Right lobe of liver (tissue), 6 donors: ENCODE measurements around the gene ARHGAP23. TPM values are rescaled to one million over a fixed set of nuclear protein-coding genes. Genes with fewer than 3 reads are reported as not detected.

Experiments used
- ATAC-seq, 4 donors: fragments of 200-7000 bp; cut with Tn5 transposase; one replicate each; pipeline ENCODE4 v1.9.1; 2020; ENCODE audit warnings: mild to moderate bottlenecking in 4 of 4, moderate library complexity in 4 of 4
- DNase-seq, 3 donors: peaks; one replicate each; pipeline ENCODE4 v3.0.0-alpha.2; 2020
- H3K27ac ChIP-seq, 3 donors: fragments of 200-600 bp; one replicate each; pipeline ENCODE4 v1.8.0; 2022
- H3K27me3 ChIP-seq, 2 donors: fragments of 200-600 bp; one replicate each; pipeline ENCODE4 v1.8.0; 2022
- H3K36me3 ChIP-seq, 4 donors: fragments of 200-600 bp; sonication (generic) in 1 of 4; one replicate each; pipeline versions ENCODE4 v1.5.1 to v1.8.0; 2017 to 2022; ENCODE audit warnings: control low read depth in 1 of 4
- H3K4me1 ChIP-seq, 4 donors: fragments of 200-600 bp; sonication (generic) in 1 of 4; one replicate each; pipeline versions ENCODE4 v1.5.1 to v1.8.0; 2017 to 2022; ENCODE audit warnings: control low read depth in 1 of 4
- H3K4me3 ChIP-seq, 3 donors: fragments of 200-600 bp; one replicate each; pipeline ENCODE4 v1.8.0; 2022
- H3K9me3 ChIP-seq, 4 donors: fragments of 200-600 bp; sonication (generic) in 1 of 4; one replicate each; pipeline versions ENCODE4 v1.5.1 to v1.8.0; 2017 to 2022; ENCODE audit warnings: control low read depth in 1 of 4
- CTCF ChIP-seq, 4 donors: fragments of 200-600 bp in 3 of 4; fragments of 450-650 bp in 1 of 4; IDR thresholded peaks; one replicate each; pipeline versions ENCODE4 v1.5.1 to v1.8.0; 2016 to 2022; ENCODE audit warnings: antibody characterized with exemption in 4 of 4, mild to moderate bottlenecking in 2 of 4
- POLR2A ChIP-seq: fragments of 450-650 bp; IDR thresholded peaks from one replicate; pipeline ENCODE4 v1.6.1; 2017; ENCODE audit warnings: antibody characterized with exemption, mild to moderate bottlenecking
- whole genome bisulfite sequencing: methylation state at CpG from one replicate; pipeline ENCODE4 v1.1.6; 2018; ENCODE audit warnings: low coverage, low lambda C conversion rate; ENCODE audit not compliant: insufficient coverage; ENCODE audit errors: missing lambda C conversion rate; 5-methylcytosine and 5-hydroxymethylcytosine counted together
- intact Hi-C, 2 donors: fragments of 100-400 bp; cut with DNase I; formaldehyde crosslinking; loops; one replicate each; pipeline versions ENCODE4 v1.11.2 to v1.14.1; 2022
- total RNA-seq, 6 experiments: library from RNA; depleted of rRNA in 2 of 6; stranded (reverse); fragments of >200 nt in 2 of 6; fragmentation: NEBNext Ultra II Directional in 3 of 6; extraction: Animal tissue kit (Norgen Biotek cat#: 25700) in 3 of 6; gene quantifications; one replicate each; pipeline versions ENCODE4 v1.1.0 to v1.2.4, GENCODE V29; 2016 to 2023
- donor health status: DM: no; HTN: yes; CAD: no.
- donor health status: DM: no; HTN: no; CAD: no.
- donor health status: DM: no; HTN: no; CAD: no.
- donor health status: DM: no; HTN: yes; CAD: no.
- donor health status: DM: no; HTN: yes; CAD: no.

Gene ARHGAP23
- total RNA-seq, 6 experiments from 2014 or later: 1.4 to 9.5 (median 3.8) TPM

- 56% methylated on average over 8 of the region's 9 CpGs for WGBS
- no peak for ATAC-seq
- H3K9me3 ChIP-seq: no peaks in the 10 kb centered on the region
- no peak overlapping the region for H3K27ac ChIP-seq
- no peaks in the 10 kb centered on the region for H3K4me1 ChIP-seq
- H3K27me3 ChIP-seq: no peaks in the 10 kb centered on the region
- no peak overlapping the region for H3K4me3 ChIP-seq
- no peaks in the 10 kb centered on the region for H3K36me3 ChIP-seq
- no peak for DNase-seq
- intact Hi-C loops: no loop called here
- TF ChIP-seq CTCF (IDR thresholded peaks at IDR 0.05) (no peak), POLR2A (no peak)
Measured at GRCh38 chr17:38448208-38448771, 20.0 kb downstream of the ARHGAP23 start.

GRCh38 chr17:38449364-38449763 is 21.1 kb downstream of the ARHGAP23 start:
- Histone ChIP-seq H3K4me1 (no peaks in the 10 kb centered on the region), H3K27ac (no peak overlapping the region), H3K9me3 (no peaks in the 10 kb centered on the region), H3K36me3 (no peaks in the 10 kb centered on the region), H3K27me3 (no peaks in the 10 kb centered on the region), H3K4me3 (no peak overlapping the region)
- intact Hi-C loops: no loop called here
- 58% methylated on average over 4 of the region's 15 CpGs for WGBS
- DNase-seq (peak in 1 of 3 donors; percentile 43), ATAC-seq (peak in 1 of 4 donors; percentile 2)
- TF ChIP-seq POLR2A (no peak), CTCF (IDR thresholded peaks at IDR 0.05) (no peak)

GRCh38 chr17:38450557-38451029 is 22.3 kb downstream of the ARHGAP23 start:
- ATAC-seq: no peak
- intact Hi-C loops: no loop called here
- Histone ChIP-seq H3K36me3 (no peaks in the 10 kb centered on the region), H3K4me1 (no peaks in the 10 kb centered on the region), H3K4me3 (no peak overlapping the region), H3K9me3 (no peaks in the 10 kb centered on the region), H3K27ac (no peak overlapping the region), H3K27me3 (no peaks in the 10 kb centered on the region)
- no peak for DNase-seq
- TF ChIP-seq CTCF (IDR thresholded peaks at IDR 0.05): no peak
- TF ChIP-seq POLR2A: no peak
- WGBS: 41% methylated on average over 5 of the region's 6 CpGs

- Histone ChIP-seq H3K4me3 (peak overlapping the region in 2 of 3 donors; percentile 2 to 21), H3K27me3 (no peaks in the 10 kb centered on the region), H3K36me3 (no peaks in the 10 kb centered on the region), H3K27ac (peak overlapping the region; percentile 26 to 39 (median 33)), H3K4me1 (no peaks in the 10 kb centered on the region), H3K9me3 (no peaks in the 10 kb centered on the region)
- TF ChIP-seq POLR2A: no peak
- intact Hi-C loops: no loop called here
- no CpG with 5 or more reads among the region's 10 CpGs for WGBS
- DNase-seq (peak in 1 of 3 donors; percentile 42), ATAC-seq (peak; percentile 26 to 46 (median 35))
Measured at GRCh38 chr17:38451030-38451839, 23.0 kb downstream of the ARHGAP23 start.
